ENCODE measurements around the gene HLA-B.

Gene HLA-B

GRCh38 chr6:31336896-31337496 lies 20.0 kb downstream of the HLA-B start:
- H3K4me1 ChIP-seq (ENCODE audit: control insufficient read depth, low read length), result peaks cover 12% of the 10 kb centered on the region
- H3K9me2 ChIP-seq (replicated peaks; ENCODE audit: control insufficient read depth, low read length), result no peaks in the 10 kb centered on the region
- H3K27ac ChIP-seq (ENCODE audit: low read depth, low read length), result no peak overlapping the region
- no peaks in the 10 kb centered on the region for H3K79me2 ChIP-seq (ENCODE audit: control insufficient read depth, low read length)
- no peak overlapping the region for H3K4me3 ChIP-seq (ENCODE audit: low read length)
- no peaks in the 10 kb centered on the region for H3K36me3 ChIP-seq (ENCODE audit: control insufficient read depth, low read length)
- TF ChIP-seq EZH2phosphoT487 (IDR thresholded peaks at IDR 0.05; ENCODE audit: borderline replicate concordance, low read length), result no peak
- no peak for TF ChIP-seq CTCF (IDR thresholded peaks at IDR 0.05; ENCODE audit: low read depth, low read length, poor library complexity, severe bottlenecking)
- no peaks in the 10 kb centered on the region for H4K20me1 ChIP-seq (ENCODE audit: control insufficient read depth, insufficient read depth, low read depth, low read length)
- no peaks in the 10 kb centered on the region for H3K27me3 ChIP-seq (ENCODE audit: control insufficient read depth, low read length)
- no peaks in the 10 kb centered on the region for H3F3A ChIP-seq (ENCODE audit: control insufficient read depth, insufficient read depth)
- H3K4me2 ChIP-seq (ENCODE audit: low read length), result no peak overlapping the region
- peaks cover 32% of the 10 kb centered on the region for H3K9me3 ChIP-seq (ENCODE audit: control insufficient read depth, insufficient read depth, low read length)

- peak overlapping the region; percentile 12; the same call in 1 of the 2 replicates for H3K4me2 ChIP-seq (ENCODE audit: low read length)
- TF ChIP-seq CTCF (IDR thresholded peaks at IDR 0.05; ENCODE audit: low read depth, low read length, poor library complexity, severe bottlenecking) (no peak), EZH2phosphoT487 (IDR thresholded peaks at IDR 0.05; ENCODE audit: borderline replicate concordance, low read length) (no peak)
Observed at GRCh38 chr6:31332637-31333602, 24.1 kb downstream of the HLA-B start.

DNA sequence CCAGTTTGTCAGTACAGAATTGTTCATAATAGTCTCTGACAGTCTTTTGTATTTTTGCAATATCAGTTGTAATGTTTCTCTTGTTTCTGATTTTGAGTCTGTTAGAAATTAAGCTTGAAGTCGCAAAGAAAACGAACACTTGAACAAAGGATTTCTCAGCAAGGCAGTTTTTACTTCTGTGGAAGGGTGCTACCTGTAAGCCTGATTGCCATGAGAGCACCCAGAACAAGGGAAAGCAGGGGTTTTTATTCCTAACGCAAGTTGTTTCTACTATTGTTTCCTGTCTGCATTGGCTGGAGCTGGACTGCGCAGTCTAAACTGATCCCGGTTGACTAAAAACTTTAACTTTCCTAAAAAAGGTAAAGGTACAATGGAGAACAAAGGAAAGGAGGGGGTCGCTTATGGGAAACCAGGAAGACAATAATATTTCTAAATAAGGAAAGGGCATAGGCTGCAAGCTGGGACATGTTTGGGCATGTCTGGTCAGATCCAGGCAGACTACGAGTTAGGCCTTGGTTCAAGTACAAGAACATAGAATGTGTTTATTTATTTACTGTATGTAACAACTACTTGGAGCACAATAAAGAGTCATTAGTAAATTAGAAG lies 28.5 kb downstream of the HLA-B start:
- Histone ChIP-seq H3K4me2 (ENCODE audit: low read length) (no peak overlapping the region), H3K79me2 (ENCODE audit: control insufficient read depth, low read length) (no peaks in the 10 kb centered on the region), H3K27me3 (ENCODE audit: control insufficient read depth, low read length) (no peaks in the 10 kb centered on the region), H3K27ac (ENCODE audit: low read depth, low read length) (no peak overlapping the region), H3K36me3 (ENCODE audit: control insufficient read depth, low read length) (no peaks in the 10 kb centered on the region), H3F3A (ENCODE audit: control insufficient read depth, insufficient read depth) (no peaks in the 10 kb centered on the region), H3K4me3 (ENCODE audit: low read length) (no peak overlapping the region), H3K9me3 (ENCODE audit: control insufficient read depth, insufficient read depth, low read length) (peaks cover 5% of the 10 kb centered on the region; the same call in 1 of the 2 replicates), H4K20me1 (ENCODE audit: control insufficient read depth, insufficient read depth, low read depth, low read length) (no peaks in the 10 kb centered on the region), H3K9me2 (replicated peaks; ENCODE audit: control insufficient read depth, low read length) (no peaks in the 10 kb centered on the region), H3K4me1 (ENCODE audit: control insufficient read depth, low read length) (peaks cover 12% of the 10 kb centered on the region)
- TF ChIP-seq CTCF (IDR thresholded peaks at IDR 0.05; ENCODE audit: low read depth, low read length, poor library complexity, severe bottlenecking), result no peak
- TF ChIP-seq EZH2phosphoT487 (IDR thresholded peaks at IDR 0.05; ENCODE audit: borderline replicate concordance, low read length), result no peak

More at GRCh38 chr6:31332637-31333602, 24.1 kb downstream of the HLA-B start:
- no peaks in the 10 kb centered on the region for H3F3A ChIP-seq (ENCODE audit: control insufficient read depth, insufficient read depth)
- no peak overlapping the region for H3K27ac ChIP-seq (ENCODE audit: low read depth, low read length)
- H3K79me2 ChIP-seq (ENCODE audit: control insufficient read depth, low read length), result no peaks in the 10 kb centered on the region
- H3K4me1 ChIP-seq (ENCODE audit: control insufficient read depth, low read length), result peaks cover 12% of the 10 kb centered on the region
- peaks cover 28% of the 10 kb centered on the region for H3K9me3 ChIP-seq (ENCODE audit: control insufficient read depth, insufficient read depth, low read length)
- no peak overlapping the region for H3K4me3 ChIP-seq (ENCODE audit: low read length)
- no peaks in the 10 kb centered on the region for H3K36me3 ChIP-seq (ENCODE audit: control insufficient read depth, low read length)
- H3K27me3 ChIP-seq (ENCODE audit: control insufficient read depth, low read length), result no peaks in the 10 kb centered on the region
- H3K9me2 ChIP-seq (replicated peaks; ENCODE audit: control insufficient read depth, low read length), result no peaks in the 10 kb centered on the region
- H4K20me1 ChIP-seq (ENCODE audit: control insufficient read depth, insufficient read depth, low read depth, low read length), result no peaks in the 10 kb centered on the region

Measured in DOHH2 (cell line).